Osteocyte (in vitro differentiated cells): ENCODE measurements around the gene TM4SF5. TPM values are rescaled to one million over a fixed set of nuclear protein-coding genes. Genes with fewer than 3 reads are reported as not detected.
A peak's percentile ranks its signal among the peaks of the same experiment; 100 is the strongest.

Experiments
- DNase-seq: peaks from one replicate; pipeline ENCODE4 v3.0.0; 2021; ENCODE audit warnings: mixed read lengths; ENCODE audit not compliant: unreplicated experiment; ENCODE audit errors: extremely low spot score
- H3K27ac Mint-ChIP-seq: one replicate; pipeline ENCODE4 v1.8.0; 2021; ENCODE audit warnings: mild to moderate bottlenecking, mixed read lengths; ENCODE audit not compliant: unreplicated experiment
- H3K27me3 Mint-ChIP-seq: one replicate; pipeline ENCODE4 v1.8.0; 2021; ENCODE audit warnings: mixed read lengths; ENCODE audit not compliant: unreplicated experiment
- H3K36me3 Mint-ChIP-seq: one replicate; pipeline ENCODE4 v1.8.0; 2021; ENCODE audit warnings: mixed read lengths; ENCODE audit not compliant: unreplicated experiment
- H3K4me1 Mint-ChIP-seq: one replicate; pipeline ENCODE4 v1.8.0; 2021; ENCODE audit warnings: mixed read lengths; ENCODE audit not compliant: unreplicated experiment
- H3K4me3 Mint-ChIP-seq: one replicate; pipeline ENCODE4 v1.8.0; 2021; ENCODE audit warnings: mild to moderate bottlenecking, moderate library complexity, mixed read lengths; ENCODE audit not compliant: unreplicated experiment
- H3K9me3 Mint-ChIP-seq: one replicate; pipeline ENCODE4 v1.8.0; 2021; ENCODE audit warnings: mixed read lengths; ENCODE audit not compliant: unreplicated experiment
- CTCF ChIP-seq: fragments of 200-600 bp; sonication (generic); IDR thresholded peaks from 2 replicates; pipeline ENCODE4 v1.5.0; 2021; ENCODE audit warnings: antibody characterized with exemption, mild to moderate bottlenecking, moderate library complexity
- total RNA-seq: library from RNA; stranded (reverse); gene quantifications from 2 replicates; pipeline ENCODE4 v1.2.1, GENCODE V29; 2021

The TM4SF5 gene
- total RNA-seq, 1 donor from 2014 or later = not detected

GRCh38 chr17:4810696-4811290 is 39.1 kb downstream of the TM4SF5 start:
- no peak overlapping the region for H3K4me3 Mint-ChIP-seq
- H3K27ac Mint-ChIP-seq = no peak overlapping the region
- H3K36me3 Mint-ChIP-seq = peaks cover 16% of the 10 kb centered on the region
- no peak for DNase-seq
- H3K27me3 Mint-ChIP-seq = no peaks in the 10 kb centered on the region
- peaks cover 21% of the 10 kb centered on the region for H3K4me1 Mint-ChIP-seq
- no peak for TF ChIP-seq CTCF
- H3K9me3 Mint-ChIP-seq = no peaks in the 10 kb centered on the region

GRCh38 chr17:4811471-4811870 is 39.8 kb downstream of the TM4SF5 start:
- no peaks in the 10 kb centered on the region for H3K27me3 Mint-ChIP-seq
- H3K4me1 Mint-ChIP-seq = peaks cover 15% of the 10 kb centered on the region
- H3K4me3 Mint-ChIP-seq = no peak overlapping the region
- no peak overlapping the region for H3K27ac Mint-ChIP-seq
- no peak for TF ChIP-seq CTCF
- peaks cover 19% of the 10 kb centered on the region for H3K36me3 Mint-ChIP-seq
- DNase-seq = no peak
- H3K9me3 Mint-ChIP-seq = no peaks in the 10 kb centered on the region

GRCh38 chr17:4812690-4813089 is 41.0 kb downstream of the TM4SF5 start:
- Mint-ChIP-seq H3K4me3 (no peak overlapping the region), H3K27me3 (no peaks in the 10 kb centered on the region), H3K4me1 (peaks cover 13% of the 10 kb centered on the region), H3K27ac (no peak overlapping the region), H3K36me3 (peaks cover 20% of the 10 kb centered on the region), H3K9me3 (no peaks in the 10 kb centered on the region)
- no peak for TF ChIP-seq CTCF
- DNase-seq = no peak

- Mint-ChIP-seq H3K27me3 (no peaks in the 10 kb centered on the region), H3K4me1 (no peaks in the 10 kb centered on the region), H3K36me3 (peaks cover 18% of the 10 kb centered on the region), H3K27ac (no peak overlapping the region), H3K9me3 (no peaks in the 10 kb centered on the region), H3K4me3 (no peak overlapping the region)
- DNase-seq = no peak
- peak; percentile 27 for TF ChIP-seq CTCF
Measured at GRCh38 chr17:4815043-4815675, 43.5 kb downstream of the TM4SF5 start.

GRCh38 chr17:4816826-4817225 is 45.1 kb downstream of the TM4SF5 start:
- no peak for TF ChIP-seq CTCF
- H3K4me3 Mint-ChIP-seq = no peak overlapping the region
- H3K27me3 Mint-ChIP-seq = no peaks in the 10 kb centered on the region
- H3K9me3 Mint-ChIP-seq = no peaks in the 10 kb centered on the region
- no peak overlapping the region for H3K27ac Mint-ChIP-seq
- DNase-seq = no peak
- H3K4me1 Mint-ChIP-seq = no peaks in the 10 kb centered on the region
- peaks cover 9% of the 10 kb centered on the region for H3K36me3 Mint-ChIP-seq
